DMS53 (cell line): ENCODE data around the gene NOMO2.
"Not testable (repeated sequence)": the region's sequence is repeated elsewhere in the genome, so short reads cannot be mapped to it uniquely, and the experiment has no call there.

ENCODE experiments used
- DNase-seq: peaks from one replicate; lab custom pipeline; 2025; lab: John Stamatoyannopoulos, UW

Gene NOMO2

GRCh38 chr16:18521445-18522181 lies 40.3 kb downstream of the NOMO2 start:
- DNase-seq = not testable (repeated sequence)

DNA sequence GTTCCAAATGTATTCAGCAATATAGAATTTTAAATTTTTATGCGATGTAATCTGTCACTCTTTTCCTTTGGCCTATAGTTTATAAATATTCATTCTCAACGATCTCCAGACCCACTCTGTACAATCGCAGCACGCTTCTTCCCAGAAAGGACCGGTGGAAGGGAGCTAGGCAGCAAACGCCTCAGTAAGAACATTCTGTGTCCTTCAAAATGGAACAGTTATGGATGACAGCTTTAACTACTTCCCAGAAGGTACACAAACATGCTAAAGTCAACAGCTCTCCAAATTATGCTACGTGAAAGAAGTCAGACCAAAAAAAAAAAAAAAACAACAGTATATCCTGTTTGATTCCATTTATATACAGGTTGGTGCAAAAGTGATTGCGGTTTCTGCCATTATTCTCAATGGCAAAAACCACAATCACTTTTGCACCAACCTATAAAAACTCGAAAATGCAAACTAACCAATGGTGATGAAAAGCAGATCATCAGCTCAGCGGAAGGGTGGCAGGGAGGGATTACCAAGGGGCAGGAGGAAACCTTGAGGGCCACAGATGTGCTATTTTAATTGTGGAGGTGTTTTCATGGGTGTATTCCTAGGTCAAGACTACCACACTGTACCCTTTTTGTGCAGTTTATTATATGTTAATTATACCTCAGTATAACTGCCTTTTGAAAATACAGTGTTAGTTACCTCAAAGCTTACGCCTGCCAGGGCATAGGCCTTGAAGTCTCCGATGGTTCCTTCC lies 43.2 kb downstream of the NOMO2 start:
- DNase-seq = not testable (repeated sequence)

- DNase-seq = not testable (repeated sequence)
Measured at GRCh38 chr16:18498430-18498829, 63.5 kb downstream of the NOMO2 start.

GRCh38 chr16:18497032-18497431 lies 64.9 kb downstream of the NOMO2 start:
- not testable (repeated sequence) for DNase-seq

DNA sequence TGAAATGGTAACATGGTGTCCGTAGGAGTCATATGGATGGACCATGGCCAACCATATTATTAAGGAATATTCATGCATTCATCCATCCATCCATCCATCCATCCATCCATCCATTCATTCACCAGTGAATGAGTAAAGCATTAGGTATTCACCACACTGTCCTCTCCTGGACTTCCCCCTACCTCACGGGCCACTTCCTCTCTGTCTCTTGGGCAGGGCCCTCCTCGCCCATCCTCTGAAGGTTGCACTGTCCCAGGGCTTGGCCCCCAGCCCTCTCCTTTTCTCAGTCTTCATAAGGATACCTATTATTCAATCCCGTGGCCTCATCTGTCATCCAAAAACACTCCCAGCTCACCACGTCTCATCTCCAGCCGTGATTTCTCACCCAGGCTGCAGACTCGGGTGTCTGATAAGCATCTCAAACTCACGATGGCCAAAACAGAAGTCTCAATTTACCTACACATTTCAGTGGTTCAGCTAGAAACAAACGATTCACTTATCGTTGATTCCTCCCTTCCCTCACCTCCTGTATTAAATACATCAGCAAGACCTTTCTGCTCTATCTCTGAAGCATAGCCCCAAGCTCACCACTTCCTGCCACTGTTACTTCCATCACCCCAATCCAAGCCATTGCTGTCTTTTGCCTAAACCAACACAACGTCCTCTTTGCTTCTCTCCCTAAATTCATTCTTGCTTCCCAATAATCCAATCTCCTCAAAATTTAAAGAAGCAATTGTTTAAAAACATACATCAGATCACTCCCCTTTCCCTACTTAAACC lies 69.6 kb downstream of the NOMO2 start:
- DNase-seq = not testable (repeated sequence)

GRCh38 chr16:18436025-18436424 lies 125.9 kb downstream of the NOMO2 start:
- not testable (repeated sequence) for DNase-seq

- not testable (repeated sequence) for DNase-seq
Measured at GRCh38 chr16:18415827-18416226, 146.1 kb downstream of the NOMO2 start.

- DNase-seq = not testable (repeated sequence)
Measured at GRCh38 chr16:18409532-18410293, 152.2 kb downstream of the NOMO2 start.

- not testable (repeated sequence) for DNase-seq
Measured at GRCh38 chr16:18401851-18402657, 159.8 kb downstream of the NOMO2 start.

GRCh38 chr16:18401159-18401558 lies 160.7 kb downstream of the NOMO2 start:
- DNase-seq = not testable (repeated sequence)

DNA sequence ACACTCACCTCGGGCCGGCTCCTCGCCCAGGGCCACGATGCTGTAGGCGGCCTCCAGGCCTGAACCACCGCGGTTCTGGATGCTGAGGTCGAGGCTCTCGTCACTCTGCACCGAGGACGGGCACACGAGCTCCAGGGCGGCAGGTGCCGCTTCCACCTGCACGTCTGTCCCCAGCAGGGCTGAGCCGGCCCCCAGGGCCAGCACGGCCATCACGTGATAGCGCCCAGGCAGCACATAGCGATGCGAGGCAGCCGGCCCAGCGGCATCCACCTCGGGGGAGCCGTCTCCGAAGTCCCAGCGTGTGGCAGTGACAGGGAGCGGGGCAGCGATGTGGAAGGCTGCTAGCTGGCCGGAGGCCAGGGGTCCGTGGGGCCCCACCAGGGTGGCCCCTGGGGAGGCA lies 167.5 kb downstream of the NOMO2 start:
- not testable (repeated sequence) for DNase-seq

DNA sequence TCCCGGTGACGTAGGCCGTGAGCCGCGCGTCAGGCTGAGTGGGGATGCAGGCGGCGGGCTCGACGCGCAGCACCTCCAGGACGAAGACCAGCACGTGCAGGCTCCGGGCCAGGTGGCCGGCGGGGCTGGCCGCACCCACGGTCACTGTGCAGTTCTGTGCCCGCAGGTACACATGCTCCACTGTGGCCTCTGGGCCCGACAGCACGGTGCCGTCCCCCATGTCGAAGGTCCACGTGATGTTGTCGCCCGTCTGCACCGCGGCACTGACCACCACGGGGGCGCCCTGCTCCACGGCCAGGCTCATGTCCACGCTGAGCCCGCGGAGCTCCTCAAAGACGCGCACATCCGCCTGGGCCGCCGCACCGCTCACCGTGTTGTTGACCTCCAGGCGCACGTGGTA lies 174.1 kb downstream of the NOMO2 start:
- not testable (repeated sequence) for DNase-seq

- not testable (repeated sequence) for DNase-seq
Measured at GRCh38 chr16:18386517-18386916, 175.4 kb downstream of the NOMO2 start.

DNA sequence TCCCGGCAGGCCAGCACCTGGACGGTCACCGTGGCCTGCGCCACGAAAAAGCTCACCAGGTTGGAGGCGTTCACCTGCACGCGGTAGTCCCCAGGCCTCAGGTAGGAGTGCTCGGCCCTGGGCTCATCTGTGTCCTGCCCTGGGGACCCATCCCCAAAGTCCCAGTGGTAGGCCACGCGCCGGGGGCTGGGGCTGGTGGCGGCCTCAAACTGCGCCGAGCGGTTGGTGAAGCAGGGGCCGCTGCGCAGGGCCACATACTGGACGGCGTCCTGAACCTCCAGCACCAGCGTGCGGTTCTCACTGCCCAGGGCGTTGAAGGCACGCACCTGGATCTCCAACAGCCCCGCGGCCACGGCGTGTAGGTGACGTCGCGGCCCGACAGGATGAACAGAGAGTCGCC lies 176.6 kb downstream of the NOMO2 start:
- DNase-seq = not testable (repeated sequence)

- DNase-seq = not testable (repeated sequence)
Measured at GRCh38 chr16:18384869-18385268, 177.0 kb downstream of the NOMO2 start.

DNA sequence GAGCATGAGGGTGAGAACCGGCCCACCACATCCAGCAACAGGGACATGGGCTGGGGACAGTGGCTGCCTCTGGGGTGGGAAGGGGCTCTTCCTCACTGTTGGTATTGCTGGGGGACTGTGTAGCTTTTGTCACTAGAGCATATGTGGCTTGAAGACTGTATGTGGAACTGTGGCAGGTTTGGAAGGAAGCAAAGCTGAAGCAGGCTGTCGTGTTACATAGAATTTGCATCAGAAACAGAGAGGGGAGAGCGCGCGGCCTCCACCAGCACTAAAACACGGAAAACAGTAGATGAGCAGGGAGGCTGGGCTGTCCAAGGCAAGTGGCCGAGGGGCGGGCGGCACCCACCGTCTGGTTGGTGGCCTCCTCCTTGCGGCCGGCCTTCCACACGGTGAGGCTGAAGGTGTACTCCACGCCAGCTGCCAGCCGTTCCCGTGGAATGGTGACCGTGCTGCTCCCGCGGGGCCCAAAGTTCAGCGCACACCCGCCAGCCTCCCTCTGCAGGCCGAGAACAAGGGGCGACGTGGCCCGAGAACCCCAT lies 177.7 kb downstream of the NOMO2 start:
- DNase-seq = not testable (repeated sequence)

GRCh38 chr16:18382696-18383095 lies 179.2 kb downstream of the NOMO2 start:
- not testable (repeated sequence) for DNase-seq
